Left lung (tissue), 10 donors: Measurements from ENCODE around the gene CCR5. TPM values are rescaled to one million over a fixed set of nuclear protein-coding genes. Genes with fewer than 3 reads are reported as not detected.
A peak's percentile ranks its signal among the peaks of the same experiment; 100 is the strongest.
"Not testable (repeated sequence)": the region's sequence is repeated elsewhere in the genome, so short reads cannot be mapped to it uniquely, and the experiment has no call there.

Experiments
- ATAC-seq: fragments of 200-7000 bp; cut with Tn5 transposase; one replicate; pipeline ENCODE4 v1.9.1; 2020; ENCODE audit warnings: moderate library complexity
- DNase-seq, 4 donors: peaks; one replicate each; pipeline ENCODE4 v3.0.0-alpha.2; 2013 to 2020
- H3K27ac ChIP-seq, 2 donors: fragments of 200-600 bp; sonication (generic) in 1 of 2; one replicate each; pipeline versions ENCODE4 v1.5.0 to v1.8.0; 2020 to 2021
- H3K27me3 ChIP-seq, 2 donors: fragments of 200-600 bp; sonication (generic) in 1 of 2; one replicate each; pipeline versions ENCODE4 v1.5.0 to v1.8.0; 2020 to 2021
- H3K36me3 ChIP-seq, 2 donors: fragments of 200-600 bp; sonication (generic) in 1 of 2; one replicate each; pipeline versions ENCODE4 v1.5.0 to v1.8.0; 2020 to 2021
- H3K4me1 ChIP-seq, 2 donors: fragments of 200-600 bp; one replicate each; pipeline ENCODE4 v1.8.0; 2021
- H3K4me3 ChIP-seq, 2 donors: fragments of 200-600 bp; sonication (generic) in 1 of 2; one replicate each; pipeline versions ENCODE4 v1.5.0 to v1.8.0; 2020 to 2021; ENCODE audit warnings: mild to moderate bottlenecking in 1 of 2
- H3K9me3 ChIP-seq, 2 donors: fragments of 200-600 bp; sonication (generic) in 1 of 2; one replicate each; pipeline versions ENCODE4 v1.5.0 to v1.8.0; 2020 to 2021
- CTCF ChIP-seq, 2 donors: fragments of 200-600 bp; sonication (generic) in 1 of 2; IDR thresholded peaks; one replicate each; pipeline versions ENCODE4 v1.5.0 to v1.8.0; 2021; ENCODE audit warnings: antibody characterized with exemption in 2 of 2
- intact Hi-C, 2 donors: fragments of 100-400 bp; cut with DNase I; formaldehyde crosslinking; loops; one replicate each; pipeline versions ENCODE4 v1.11.2 to v1.14.2; 2022
- polyA plus RNA-seq, 6 donors: library from polyadenylated mRNA; unstranded; fragments of 120-200 nt; gene quantifications; one replicate each; pipeline ENCODE4 v1.2.1, GENCODE V29; 2013; ENCODE audit not compliant: insufficient read length in 6 of 6
- total RNA-seq, 2 donors: library from RNA; stranded (reverse); fragmentation: NEBNext Ultra II Directional; extraction: Animal tissue kit (Norgen Biotek cat#: 25700); gene quantifications; one replicate each; pipeline ENCODE4 v1.2.1, GENCODE V29; 2021
- donor health status: DM: no; HTN: yes; CAD: no.
- donor health status: DM: no; HTN: no; CAD: no.

Gene CCR5
- total and polyA plus RNA-seq, 8 donors = 0.33 to 13.8 (median 0.56) TPM

- DNase-seq (no peak), ATAC-seq (no peak)
- Histone ChIP-seq H3K4me1 (peaks cover 18 to 53% of the 10 kb centered on the region in 2 donors), H3K27me3 (no peaks in the 10 kb centered on the region), H3K36me3 (no peaks in the 10 kb centered on the region), H3K9me3 (no peaks in the 10 kb centered on the region), H3K27ac (peak overlapping the region in 1 of 2 donors; percentile 42), H3K4me3 (no peak overlapping the region)
- intact Hi-C loops = no loop called here
- no peak for TF ChIP-seq CTCF (IDR thresholded peaks at IDR 0.05)
Observed at GRCh38 chr3:46383951-46384330, 13.2 kb downstream of the CCR5 start.

GRCh38 chr3:46386205-46386604, 15.5 kb downstream of the CCR5 start:
- Histone ChIP-seq H3K4me3 (no peak overlapping the region), H3K4me1 (peaks cover 10 to 35% of the 10 kb centered on the region in 2 donors), H3K9me3 (no peaks in the 10 kb centered on the region), H3K27me3 (no peaks in the 10 kb centered on the region), H3K36me3 (no peaks in the 10 kb centered on the region), H3K27ac (peak overlapping the region; percentile 51 to 54)
- no peak for DNase-seq
- peak; percentile 79 for ATAC-seq
- no peak for TF ChIP-seq CTCF (IDR thresholded peaks at IDR 0.05)
- intact Hi-C loops = no loop called here

- intact Hi-C loops, H3K27ac ChIP-seq, ATAC-seq, H3K36me3 ChIP-seq, H3K9me3 ChIP-seq, DNase-seq, H3K4me3 ChIP-seq, H3K27me3 ChIP-seq: not testable (repeated sequence)
- peaks cover 3 to 29% of the 10 kb centered on the region in 2 donors for H3K4me1 ChIP-seq
Observed at GRCh38 chr3:46388847-46389246, 18.1 kb downstream of the CCR5 start.

GRCh38 chr3:46389306-46389705, 18.6 kb downstream of the CCR5 start:
- intact Hi-C loops = no loop called here
- no peak for TF ChIP-seq CTCF (IDR thresholded peaks at IDR 0.05)
- no peaks in the 10 kb centered on the region for H3K9me3 ChIP-seq
- H3K4me1 ChIP-seq = peaks cover 3 to 30% of the 10 kb centered on the region in 2 donors
- H3K4me3 ChIP-seq = no peak overlapping the region
- H3K27ac ChIP-seq = no peak overlapping the region
- H3K36me3 ChIP-seq = no peaks in the 10 kb centered on the region
- H3K27me3 ChIP-seq = no peaks in the 10 kb centered on the region
- DNase-seq (no peak), ATAC-seq (no peak)

GRCh38 chr3:46391526-46391925, 20.8 kb downstream of the CCR5 start:
- H3K4me1 ChIP-seq = peaks cover 8 to 44% of the 10 kb centered on the region in 2 donors
- H3K36me3 ChIP-seq, intact Hi-C loops, H3K27ac ChIP-seq, H3K9me3 ChIP-seq, H3K4me3 ChIP-seq, H3K27me3 ChIP-seq, DNase-seq, ATAC-seq: not testable (repeated sequence)

GRCh38 chr3:46393011-46393410, 22.3 kb downstream of the CCR5 start:
- Histone ChIP-seq H3K27me3 (no peaks in the 10 kb centered on the region), H3K36me3 (no peaks in the 10 kb centered on the region), H3K9me3 (no peaks in the 10 kb centered on the region), H3K4me1 (peaks cover 15 to 57% of the 10 kb centered on the region in 2 donors), H3K27ac (peak overlapping the region in 1 of 2 donors; percentile 86), H3K4me3 (no peak overlapping the region)
- intact Hi-C loops = no loop called here
- DNase-seq (no peak), ATAC-seq (no peak)
- TF ChIP-seq CTCF (IDR thresholded peaks at IDR 0.05) = no peak
